HG03196 (cell line): ENCODE measurements around the gene CMAS.
"Not testable (repeated sequence)": the region's sequence is repeated elsewhere in the genome, so short reads cannot be mapped to it uniquely, and the experiment has no call there.

Source experiments
- ATAC-seq: cut with Tn5 transposase; IDR thresholded peaks from one replicate; pipeline ENCODE4 v1.9.1; 2021; ENCODE audit not compliant: unreplicated experiment

Gene CMAS

DNA sequence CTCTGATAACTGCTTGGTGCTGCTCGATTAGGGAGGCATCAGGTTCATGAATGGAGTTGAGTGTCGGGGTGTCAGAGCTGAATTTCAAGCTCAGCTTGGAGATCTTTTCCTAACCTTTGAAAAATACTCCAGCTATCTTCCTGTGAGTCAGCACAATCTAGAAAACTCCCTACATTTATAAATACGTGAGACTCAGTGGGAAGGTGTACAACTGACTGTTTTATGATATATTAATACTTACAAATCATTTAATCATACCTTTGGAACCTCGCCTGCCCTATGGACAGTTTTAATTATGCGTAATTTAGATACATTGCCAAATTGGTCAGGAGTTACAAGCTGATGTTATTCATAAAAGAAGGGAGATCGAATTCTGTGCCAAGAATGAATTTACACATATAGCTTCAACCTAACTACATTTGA lies 961 bp downstream of the CMAS start:
- ATAC-seq, result no peak

GRCh38 chr12:22047494-22047893 lies 1.5 kb downstream of the CMAS start:
- ATAC-seq, result no peak

DNA sequence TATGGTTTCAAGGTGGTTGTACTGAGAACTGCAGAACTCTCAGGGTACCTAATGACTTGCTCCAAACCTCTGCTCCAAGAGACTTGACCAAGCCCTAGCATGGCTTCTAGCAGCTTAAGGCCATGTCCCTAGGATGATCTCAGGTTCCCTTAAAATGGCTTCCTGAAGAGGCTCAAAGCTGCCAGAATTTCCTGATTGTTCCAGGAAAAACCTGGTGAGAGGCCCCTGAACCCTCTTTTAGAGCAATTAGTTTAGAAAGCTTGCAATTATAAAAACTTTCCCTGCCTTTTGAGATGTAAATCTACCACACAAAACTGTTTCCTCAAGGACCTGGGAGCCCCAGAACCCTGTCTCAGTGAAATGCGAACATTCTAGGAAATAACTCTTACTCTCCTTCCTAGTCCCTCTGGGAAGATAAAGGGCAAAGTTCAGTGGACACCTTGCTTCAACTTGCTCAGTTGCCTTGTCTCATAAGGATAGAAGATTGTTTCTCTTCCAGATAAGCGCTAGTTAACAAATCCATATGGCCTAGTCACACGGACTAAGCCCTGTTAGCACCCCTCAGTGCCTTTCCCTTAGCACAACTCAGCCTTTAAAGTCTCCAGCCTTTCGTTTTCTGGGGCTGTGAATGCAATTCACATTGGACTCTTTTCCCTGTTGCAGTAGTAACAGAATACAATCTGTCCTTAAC lies 2.5 kb downstream of the CMAS start:
- ATAC-seq, result no peak

DNA sequence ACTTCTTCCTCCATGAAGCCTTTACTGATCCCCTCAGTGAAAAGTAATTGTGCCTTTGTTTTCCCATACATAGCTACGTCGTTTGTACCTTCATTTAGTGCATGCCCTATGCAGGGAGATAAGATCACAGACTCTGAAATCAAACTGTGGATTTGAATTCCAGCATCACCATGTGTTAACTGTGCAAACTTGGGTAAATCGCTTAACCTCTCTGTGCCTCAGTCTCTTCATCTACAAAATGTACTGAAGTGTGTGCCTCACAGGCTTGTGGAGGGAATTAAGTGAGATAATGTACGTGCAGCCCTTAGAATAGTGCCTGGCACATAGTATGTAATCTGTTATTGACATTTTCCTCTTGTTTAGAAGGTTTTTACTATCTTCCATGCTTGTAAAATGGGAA lies 4.1 kb downstream of the CMAS start:
- ATAC-seq, result no peak

DNA sequence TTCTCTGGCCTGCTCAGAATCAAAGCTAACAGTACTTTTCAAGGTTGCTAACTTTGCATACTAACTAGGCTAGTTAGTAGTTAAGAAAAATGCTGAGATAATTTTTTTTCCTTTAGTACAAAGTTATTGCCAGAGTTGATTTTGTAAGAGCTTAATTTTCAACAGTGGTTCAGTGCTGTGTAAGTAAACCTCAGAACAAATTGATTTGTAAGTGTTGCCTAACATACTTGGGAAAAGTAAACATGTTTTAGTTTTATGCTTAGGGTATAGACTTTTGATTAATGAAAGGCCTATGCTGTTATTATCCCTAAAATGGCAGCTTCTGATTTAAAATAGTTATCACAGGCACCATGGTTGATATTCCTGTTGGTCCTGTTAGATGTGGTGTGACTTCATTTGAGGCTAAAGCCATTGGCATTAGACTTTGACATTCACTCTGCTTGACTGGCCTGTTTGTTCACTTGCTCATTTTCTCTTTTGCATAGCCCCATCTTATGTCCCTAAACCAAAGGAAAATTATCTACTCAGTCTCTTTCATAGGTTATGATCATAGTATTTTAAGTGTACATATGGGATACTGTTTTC lies 5.2 kb downstream of the CMAS start:
- ATAC-seq, result no peak

- not testable (repeated sequence) for ATAC-seq
These were observed 7.0 kb downstream of the CMAS start for GRCh38 chr12:22052994-22053393.

DNA sequence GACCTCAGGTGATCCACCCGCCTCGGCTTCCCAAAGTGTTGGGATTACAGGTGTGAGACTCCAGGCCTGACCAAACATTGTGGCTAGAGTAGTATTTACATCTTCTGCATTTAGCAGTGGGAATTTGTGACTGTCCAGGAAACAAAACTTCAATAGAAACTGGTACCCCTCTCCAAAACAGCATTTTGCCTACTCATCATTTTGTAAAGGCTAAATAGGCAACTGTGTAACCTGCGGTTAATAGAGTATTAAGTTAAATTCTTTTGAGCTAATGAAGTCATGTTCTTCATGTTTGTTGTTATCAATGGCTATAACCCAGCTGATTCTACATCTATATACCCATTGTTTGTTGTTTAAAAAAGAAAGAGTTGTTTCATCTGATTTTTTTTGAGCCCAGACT lies 8.1 kb downstream of the CMAS start:
- ATAC-seq, result no peak

GRCh38 chr12:22056607-22057006 lies 10.6 kb downstream of the CMAS start:
- no peak for ATAC-seq

GRCh38 chr12:22059976-22060647 lies 14.1 kb downstream of the CMAS start:
- no peak for ATAC-seq

DNA sequence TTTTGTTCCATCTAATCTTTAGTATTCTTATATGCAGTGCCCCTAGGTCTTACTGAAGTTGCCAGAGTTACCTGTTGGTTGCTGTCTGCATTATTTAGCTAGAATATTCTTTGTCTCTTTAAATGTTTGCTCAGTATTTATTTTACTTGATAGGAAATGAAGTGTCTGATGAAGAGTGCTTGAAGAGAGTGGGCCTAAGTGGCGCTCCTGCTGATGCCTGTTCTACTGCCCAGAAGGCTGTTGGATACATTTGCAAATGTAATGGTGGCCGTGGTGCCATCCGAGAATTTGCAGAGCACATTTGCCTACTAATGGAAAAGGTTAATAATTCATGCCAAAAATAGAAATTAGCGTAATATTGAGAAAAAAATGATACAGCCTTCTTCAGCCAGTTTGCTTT lies 18.9 kb downstream of the CMAS start:
- ATAC-seq, result no peak

DNA sequence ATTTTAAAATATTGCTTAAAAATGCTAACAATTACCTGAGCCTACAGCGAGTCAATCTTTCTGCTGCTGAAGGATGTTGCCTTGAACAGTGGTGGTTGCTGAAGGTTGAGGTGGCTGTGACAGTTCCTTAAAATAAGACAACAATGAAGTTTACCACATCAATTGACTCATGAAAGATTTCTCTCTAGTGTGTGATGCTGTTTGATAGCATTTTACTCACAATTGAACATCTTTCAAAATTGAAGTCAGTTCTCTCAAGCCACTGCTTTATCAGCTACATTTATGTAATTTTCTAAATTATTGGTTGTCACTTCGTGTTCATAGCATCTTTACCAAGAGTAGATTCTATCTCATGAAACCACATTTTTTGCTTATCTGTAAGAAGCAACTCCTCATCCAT lies 20.3 kb downstream of the CMAS start:
- no peak for ATAC-seq

- no peak for ATAC-seq
These were observed 23.8 kb downstream of the CMAS start for GRCh38 chr12:22069851-22070250.

DNA sequence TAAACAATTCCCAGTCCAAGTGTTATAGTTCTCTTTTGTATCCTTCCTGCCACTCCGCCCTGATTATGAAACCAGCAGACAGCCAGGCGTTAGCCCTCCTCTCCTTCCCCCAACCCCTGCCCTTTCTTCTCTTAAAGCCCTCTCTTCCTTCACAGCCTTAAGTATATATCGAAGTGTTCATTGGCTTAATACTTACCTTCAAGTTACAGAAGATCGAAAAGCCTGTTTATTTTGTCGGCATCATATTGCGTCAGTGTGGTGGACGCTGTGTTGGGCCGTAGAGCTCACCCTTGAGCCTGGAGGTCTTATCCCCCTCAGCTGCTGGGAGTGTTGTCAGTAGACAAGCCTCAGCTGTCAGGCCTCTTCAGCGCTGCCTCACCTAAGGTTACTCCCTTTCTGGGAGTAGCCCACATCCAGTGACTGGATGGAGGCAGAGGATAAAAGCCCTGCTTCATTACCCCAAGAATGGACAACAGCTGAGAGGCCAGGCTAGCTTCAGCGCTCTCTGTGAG lies 36.2 kb downstream of the CMAS start:
- no peak for ATAC-seq

GRCh38 chr12:22083167-22083566 lies 37.1 kb downstream of the CMAS start:
- ATAC-seq, result no peak

DNA sequence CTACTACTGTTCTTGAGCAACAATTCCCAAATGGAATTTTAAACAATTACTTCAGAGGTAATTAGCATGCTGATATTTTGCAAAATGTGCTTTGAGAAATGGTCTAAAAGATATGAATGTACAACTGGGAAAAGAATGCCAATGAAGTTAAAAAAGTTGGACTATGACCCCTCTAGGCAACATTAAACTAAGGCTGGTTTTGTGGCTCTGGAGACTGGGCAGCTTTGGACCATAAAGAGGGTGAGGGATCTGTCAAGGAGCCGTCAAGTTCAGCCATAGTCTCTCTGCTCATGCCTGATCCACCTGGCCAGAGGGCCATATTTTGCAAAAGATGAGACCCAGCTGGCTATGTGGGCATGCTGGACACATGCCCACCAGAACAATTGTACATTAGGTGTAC lies 38.8 kb downstream of the CMAS start:
- no peak for ATAC-seq

GRCh38 chr12:22088886-22089285 lies 42.9 kb downstream of the CMAS start:
- no peak for ATAC-seq

- ATAC-seq, result no peak
These were observed 43.5 kb downstream of the CMAS start for GRCh38 chr12:22089486-22089885.

DNA sequence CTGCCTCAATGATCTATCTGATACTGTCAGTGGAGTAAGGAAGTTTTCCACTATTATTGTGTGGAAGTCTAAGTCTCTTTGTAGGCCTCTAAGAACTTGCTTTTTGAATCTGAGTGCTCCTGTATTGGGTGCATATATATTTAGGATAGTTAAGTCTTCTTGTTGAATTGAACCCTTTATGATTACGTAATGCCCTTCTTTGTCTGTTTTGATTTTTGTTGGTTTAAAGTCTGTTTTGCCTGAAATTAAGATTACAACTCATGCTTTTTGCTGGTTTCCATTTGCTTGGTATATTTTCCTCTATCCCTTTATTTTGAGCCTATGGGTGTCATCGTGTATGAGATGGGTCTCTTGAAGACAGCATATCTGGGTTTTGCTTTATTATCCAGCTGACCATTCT lies 53.0 kb downstream of the CMAS start:
- ATAC-seq, result not testable (repeated sequence)

- peak; percentile 65 for ATAC-seq
These were observed 55.1 kb downstream of the CMAS start for GRCh38 chr12:22100958-22101748.

- peak; percentile 44 for ATAC-seq
These were observed 55.8 kb downstream of the CMAS start for GRCh38 chr12:22101749-22102243.

DNA sequence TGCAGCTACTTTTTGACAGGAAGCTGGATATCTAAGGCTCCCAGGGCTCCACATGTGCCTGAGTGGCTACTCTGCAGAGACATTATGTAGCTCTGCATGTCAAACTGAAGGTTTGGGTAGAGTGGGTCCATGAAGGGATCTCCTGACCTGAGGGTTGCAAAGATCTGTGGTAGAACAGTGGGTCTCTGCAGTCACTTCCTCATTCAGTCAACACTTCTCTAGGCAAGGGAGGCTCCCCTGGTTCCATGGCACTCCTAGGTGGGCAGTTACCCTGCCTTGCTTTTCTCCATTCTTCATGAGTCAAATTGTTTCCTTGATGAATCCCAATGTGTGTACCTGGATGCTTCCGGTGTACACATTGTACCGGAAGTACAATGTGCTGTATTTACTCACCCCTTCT lies 57.4 kb downstream of the CMAS start:
- no peak for ATAC-seq
